HG03354 (cell line): ENCODE measurements around the gene FLCN.
"Not testable (repeated sequence)": the region's sequence is repeated elsewhere in the genome, so short reads cannot be mapped to it uniquely, and the experiment has no call there.

Experiments
- ATAC-seq: cut with Tn5 transposase; IDR thresholded peaks from one replicate; pipeline ENCODE4 v1.9.1; 2021; ENCODE audit warnings: mild to moderate bottlenecking; ENCODE audit not compliant: unreplicated experiment, poor library complexity, severe bottlenecking

FLCN gene, protein sequence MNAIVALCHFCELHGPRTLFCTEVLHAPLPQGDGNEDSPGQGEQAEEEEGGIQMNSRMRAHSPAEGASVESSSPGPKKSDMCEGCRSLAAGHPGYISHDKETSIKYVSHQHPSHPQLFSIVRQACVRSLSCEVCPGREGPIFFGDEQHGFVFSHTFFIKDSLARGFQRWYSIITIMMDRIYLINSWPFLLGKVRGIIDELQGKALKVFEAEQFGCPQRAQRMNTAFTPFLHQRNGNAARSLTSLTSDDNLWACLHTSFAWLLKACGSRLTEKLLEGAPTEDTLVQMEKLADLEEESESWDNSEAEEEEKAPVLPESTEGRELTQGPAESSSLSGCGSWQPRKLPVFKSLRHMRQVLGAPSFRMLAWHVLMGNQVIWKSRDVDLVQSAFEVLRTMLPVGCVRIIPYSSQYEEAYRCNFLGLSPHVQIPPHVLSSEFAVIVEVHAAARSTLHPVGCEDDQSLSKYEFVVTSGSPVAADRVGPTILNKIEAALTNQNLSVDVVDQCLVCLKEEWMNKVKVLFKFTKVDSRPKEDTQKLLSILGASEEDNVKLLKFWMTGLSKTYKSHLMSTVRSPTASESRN

DNA sequence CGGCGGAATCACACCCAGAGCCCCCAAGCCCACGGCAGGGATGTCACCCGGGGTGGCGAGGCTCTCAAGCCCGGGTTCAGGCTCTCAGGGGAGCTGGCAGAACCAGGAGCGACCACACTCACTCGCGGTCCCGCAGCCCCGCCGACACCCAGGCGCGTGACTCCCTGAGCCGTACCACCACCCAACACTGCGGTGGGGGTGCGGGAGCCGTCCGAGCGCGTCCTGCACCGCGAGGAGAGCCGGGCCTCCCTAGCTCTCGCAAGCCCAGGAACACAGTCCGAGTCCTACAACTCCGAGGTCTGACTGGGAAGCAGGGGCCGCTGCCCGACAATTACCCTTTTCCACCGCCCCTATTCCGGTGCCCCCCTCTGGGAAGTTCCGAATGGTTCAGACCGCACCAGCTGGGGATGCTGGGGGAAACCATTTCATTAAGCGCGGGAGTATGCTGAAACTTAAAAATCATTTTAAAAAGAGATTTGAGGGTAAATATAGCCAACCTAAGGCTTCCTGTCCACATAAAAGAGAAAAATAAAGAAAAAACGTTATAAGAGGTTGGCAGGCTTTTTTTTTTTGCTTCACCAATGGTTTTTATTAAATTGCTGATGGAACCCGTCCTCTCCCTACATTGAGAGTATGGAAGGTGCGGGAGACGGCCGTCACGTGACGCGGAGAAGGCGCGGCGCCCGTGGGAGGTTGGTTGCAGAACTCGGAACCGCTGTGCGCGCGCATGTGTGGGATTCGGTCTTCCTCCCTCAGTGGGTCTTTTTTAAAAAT, at the start of gene FLCN:
TSS of gene FLCN (minus strand) at position 143 of the 774 bp plus-strand sequence. CDS start 9,031 bp downstream, outside the sequence.
- peak; percentile 78 for ATAC-seq

DNA sequence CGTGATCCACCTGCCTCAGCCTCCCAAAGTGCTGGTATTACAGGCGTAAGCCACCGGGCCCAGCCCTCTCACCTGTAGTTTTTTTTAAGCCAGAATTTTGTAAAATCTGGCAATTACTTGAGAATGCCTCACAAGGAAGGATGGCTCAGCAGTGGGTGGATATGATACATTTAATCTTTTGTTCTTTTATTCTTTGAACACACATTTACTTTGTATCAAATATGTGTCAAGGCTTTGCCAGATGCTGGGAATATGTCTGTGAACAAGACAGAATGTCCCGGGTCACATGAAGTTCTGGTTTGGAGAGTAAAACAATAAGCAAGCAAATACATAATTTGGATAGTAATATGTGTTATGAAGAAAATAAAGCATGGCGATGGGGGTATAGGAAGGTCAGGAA, 49.0 kb upstream of the FLCN start:
- ATAC-seq = no peak

GRCh38 chr17:17280613-17281549, 43.9 kb upstream of the FLCN start, which contains the start of gene COPS3:
Gene COPS3, minus strand, starts transcription at chr17:17281246. Its CDS starts 60 bp downstream, at chr17:17281186.
- peak; percentile 90 for ATAC-seq

DNA sequence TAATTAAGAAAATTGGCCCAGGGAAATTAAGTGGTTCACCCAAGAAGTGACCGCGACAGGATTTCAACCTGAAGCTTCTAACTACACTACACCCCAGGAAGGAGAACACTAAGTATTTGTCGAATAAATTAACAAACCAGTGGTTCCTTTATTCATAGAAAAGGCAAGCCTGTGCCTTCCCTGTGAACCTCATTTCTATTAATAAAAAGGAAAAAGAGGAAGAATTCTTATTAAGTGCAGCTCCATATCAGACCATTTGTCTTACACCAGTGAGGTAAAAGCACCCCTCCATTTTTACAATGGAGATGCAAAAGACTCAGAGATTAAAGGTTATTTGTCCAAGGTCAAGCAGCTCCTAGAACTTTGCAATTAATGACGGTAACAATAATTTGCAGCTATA, 42.3 kb upstream of the FLCN start:
- ATAC-seq = no peak

DNA sequence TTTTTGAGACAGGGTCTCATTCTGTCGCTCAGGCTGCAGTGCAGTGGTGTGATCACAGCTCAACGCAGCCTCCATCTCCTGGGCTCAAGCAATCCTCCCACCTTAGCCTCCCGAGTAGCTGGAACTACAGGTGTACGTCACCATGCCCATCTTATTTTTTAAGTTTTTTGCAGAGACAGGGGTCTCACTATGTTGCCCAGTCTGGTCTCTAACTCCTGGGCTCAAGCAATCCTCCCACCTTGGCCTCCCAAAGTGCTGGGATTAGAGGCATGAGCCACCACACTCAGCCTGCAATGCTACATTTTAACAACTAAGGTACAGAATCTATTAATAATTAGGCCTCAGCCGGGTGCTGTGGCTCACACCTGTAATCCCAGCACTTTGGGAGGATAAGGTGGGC, 40.5 kb upstream of the FLCN start:
- not testable (repeated sequence) for ATAC-seq

- ATAC-seq = no peak
Measured at GRCh38 chr17:17275971-17276370, 39.0 kb upstream of the FLCN start.

DNA sequence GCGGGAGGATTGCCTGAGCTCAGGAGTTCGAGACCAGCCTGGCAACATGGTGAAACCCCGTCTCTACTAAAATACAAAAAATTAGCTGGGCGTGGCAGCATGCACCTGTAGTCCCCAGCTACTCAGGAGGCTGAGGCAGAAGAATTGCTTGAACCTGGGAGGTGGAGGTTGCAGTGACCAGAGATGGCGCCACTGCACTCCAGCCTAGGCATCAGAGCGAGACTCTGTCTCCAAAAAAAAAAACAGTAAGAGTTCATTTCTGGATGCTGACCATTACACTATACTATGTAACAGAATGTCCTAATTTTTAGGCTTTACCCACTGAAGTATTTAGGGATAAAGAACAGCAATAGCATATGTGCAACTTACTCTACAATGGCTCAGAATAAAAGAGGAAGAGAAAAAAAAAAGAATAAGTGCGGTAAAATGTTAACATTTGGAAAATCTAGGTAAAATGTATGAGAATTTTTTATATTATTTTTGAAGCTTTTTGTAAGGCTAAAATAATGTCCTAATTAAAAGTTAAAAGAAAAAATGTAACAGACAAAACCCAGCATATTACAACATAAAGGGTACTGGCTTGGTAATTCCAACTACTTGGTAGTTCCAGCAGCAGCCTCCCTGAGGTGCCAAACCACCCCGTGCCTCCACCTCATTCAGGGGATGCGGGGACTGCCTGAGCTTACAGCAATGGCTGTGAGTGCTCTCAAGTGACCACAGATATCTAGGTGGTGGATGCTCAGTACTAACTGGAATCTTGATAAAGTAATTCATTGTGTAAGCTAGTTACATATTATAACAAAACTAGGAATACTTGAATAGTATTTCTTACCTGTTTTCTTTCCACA, 33.2 kb upstream of the FLCN start:
- ATAC-seq = no peak

DNA sequence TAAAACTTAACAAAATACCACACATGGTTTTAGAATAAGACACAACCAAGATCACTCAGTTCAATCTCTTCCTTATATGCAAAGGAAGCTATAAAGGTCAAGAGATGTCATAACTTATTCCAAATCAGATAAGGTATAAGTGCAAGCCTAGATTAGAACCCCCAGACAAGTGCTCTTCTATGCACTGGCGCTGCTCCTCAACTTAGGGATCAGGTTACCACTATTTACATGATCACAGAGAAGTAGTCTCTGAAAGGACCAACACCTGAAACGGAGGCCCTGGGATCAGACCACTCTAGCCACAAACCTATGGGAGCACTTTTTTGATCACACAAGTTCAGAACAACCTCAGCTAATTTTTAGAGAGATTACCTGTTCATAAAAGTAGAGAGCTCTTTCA, 27.5 kb upstream of the FLCN start:
- no peak for ATAC-seq

DNA sequence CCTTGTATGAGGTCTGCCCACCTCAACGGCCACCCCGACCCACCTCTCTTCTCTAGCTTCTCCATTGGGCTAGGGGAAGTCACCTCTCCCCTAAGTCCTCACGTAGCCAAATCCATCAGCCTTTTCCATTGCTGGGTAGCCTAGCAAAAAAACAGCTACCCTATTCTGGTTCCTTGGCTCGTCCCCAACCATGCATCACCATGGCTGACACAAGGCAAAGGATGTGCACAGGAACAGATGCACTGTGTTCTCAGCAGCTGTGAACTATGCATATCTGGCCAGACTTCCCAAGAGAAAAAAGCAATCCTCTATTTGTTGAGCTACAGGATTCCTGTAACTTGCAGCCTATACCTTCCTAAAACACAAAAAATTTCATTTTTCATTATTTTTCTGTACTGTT, 22.0 kb upstream of the FLCN start:
- ATAC-seq = no peak

DNA sequence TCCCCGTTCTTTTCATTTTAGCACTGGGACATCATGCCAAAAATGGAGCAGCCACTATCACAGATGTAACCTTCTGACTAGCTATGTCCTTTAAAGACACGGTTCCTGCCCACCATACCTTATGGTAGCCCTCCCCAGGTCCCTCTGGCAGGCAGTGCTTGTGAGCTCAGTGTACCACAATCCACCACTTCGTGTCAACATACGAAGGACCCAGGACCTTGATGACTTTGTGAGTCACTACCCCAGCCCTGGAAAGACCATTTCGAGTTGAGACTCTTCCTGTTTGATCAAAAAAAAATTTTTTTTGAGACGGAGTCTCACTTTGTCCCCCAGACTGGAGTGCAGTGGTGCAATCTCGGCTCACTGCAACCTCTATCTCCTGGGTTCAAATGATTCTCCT, 21.0 kb upstream of the FLCN start:
- ATAC-seq = no peak

GRCh38 chr17:17256316-17256715, 19.3 kb upstream of the FLCN start:
- ATAC-seq = no peak

DNA sequence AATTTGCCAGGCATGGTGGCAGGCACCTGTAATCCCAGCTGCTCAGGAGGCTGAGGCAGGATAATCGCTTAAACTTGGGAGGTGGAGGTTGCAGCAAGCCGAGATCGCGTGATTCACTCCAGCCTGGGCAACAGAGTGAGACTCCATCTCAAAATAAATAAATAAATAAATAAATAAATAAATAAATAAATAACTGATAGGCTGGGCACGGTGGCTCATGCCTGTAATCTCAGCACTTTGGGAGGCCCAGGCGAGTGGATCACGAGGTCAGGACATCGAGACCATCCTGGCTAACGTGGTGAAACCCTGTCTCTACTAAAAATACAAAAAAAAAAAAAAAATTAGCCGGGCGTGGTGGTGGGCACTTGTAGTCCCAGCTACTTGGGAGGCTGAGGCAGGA, 18.7 kb upstream of the FLCN start:
- ATAC-seq = not testable (repeated sequence)

DNA sequence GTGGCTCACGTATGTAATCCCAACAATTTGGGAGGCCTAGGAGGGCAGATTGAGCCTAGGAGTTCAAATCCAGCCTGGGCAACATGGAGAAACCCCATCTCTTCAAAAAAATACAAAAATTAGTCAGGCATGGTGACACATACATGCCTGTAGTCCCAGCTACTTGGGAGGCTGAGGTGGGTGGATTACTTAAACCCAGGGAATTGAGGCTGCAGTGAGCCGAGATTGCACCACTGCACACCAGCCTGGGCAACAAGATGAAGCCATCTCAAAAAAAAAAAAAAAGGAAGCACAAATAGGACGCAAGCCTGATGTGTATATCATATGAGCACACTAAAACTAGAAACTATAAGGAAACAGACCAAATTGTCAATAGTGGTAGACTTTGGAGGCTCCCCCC, 17.1 kb upstream of the FLCN start:
- no peak for ATAC-seq

- no peak for ATAC-seq
Measured at GRCh38 chr17:17253406-17253805, 16.4 kb upstream of the FLCN start.

DNA sequence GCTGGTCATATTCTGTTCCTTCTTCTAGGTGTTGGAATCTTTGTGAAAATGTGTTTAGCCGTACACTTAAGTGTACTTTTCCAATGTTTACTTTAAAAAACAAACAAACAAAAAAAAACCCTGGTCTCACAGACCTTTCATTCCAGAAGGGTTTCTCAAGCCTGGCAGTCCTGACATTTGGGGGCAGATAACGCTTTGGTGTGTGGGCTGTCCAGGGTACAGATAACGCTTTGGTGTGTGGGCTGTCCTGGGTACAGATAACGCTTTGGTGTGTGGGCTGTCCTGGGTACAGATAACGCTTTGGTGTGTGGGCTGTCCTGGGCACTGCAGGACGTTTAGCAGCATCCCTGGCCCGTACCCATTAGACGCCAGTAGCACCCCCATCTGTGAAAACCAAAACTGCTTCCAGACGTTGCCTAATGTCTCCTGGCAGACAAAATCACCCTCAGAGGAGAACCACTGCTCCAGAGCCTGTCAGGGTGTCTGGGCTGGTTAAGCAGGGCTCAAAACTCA, 15.2 kb upstream of the FLCN start:
- no peak for ATAC-seq

- no peak for ATAC-seq
Measured at GRCh38 chr17:17246879-17247278, 9.9 kb upstream of the FLCN start.

GRCh38 chr17:17243163-17243562, 6.2 kb upstream of the FLCN start:
- ATAC-seq = no peak

DNA sequence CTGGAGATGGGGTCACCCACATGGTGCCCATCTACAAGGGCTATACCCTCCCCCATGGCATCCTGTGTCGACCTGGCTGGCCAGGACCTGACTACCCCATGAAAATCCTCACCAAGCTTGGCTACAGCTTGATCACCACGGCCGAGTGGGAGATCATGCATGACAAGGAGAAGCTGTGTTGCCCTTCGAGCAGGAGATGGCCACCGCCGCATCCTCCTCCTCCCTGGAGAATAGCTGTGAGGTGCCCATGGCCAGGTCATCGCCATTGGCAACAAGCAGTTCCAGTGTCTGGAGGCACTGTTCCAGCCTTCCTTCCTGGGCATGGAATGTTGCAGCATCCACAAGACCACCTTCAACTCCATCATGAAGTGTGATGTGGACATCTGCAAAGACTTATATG, 5.3 kb upstream of the FLCN start:
- ATAC-seq = no peak

GRCh38 chr17:17241656-17242055, 4.7 kb upstream of the FLCN start:
- no peak for ATAC-seq
